PFSK-1 (cell line): ENCODE results near the gene LILRA6.

Experiments used
- FOXP2 ChIP-seq: optimal IDR thresholded peaks from 2 replicates; pipeline ENCODE3; 2011; ENCODE audit warnings: borderline replicate concordance, control low read depth, inconsistent platforms; ENCODE audit not compliant: insufficient read depth; ENCODE audit errors: extremely low read length, extremely low read depth
- POLR2AphosphoS5 ChIP-seq: IDR thresholded peaks from 2 replicates; pipeline ENCODE4 v1.6.1; 2012; ENCODE audit warnings: low read depth, mild to moderate bottlenecking, control low read depth, low read length, moderate library complexity
- SIN3A ChIP-seq: IDR thresholded peaks from 2 replicates; pipeline ENCODE4 v1.6.1; 2012; ENCODE audit warnings: mild to moderate bottlenecking, low read length, moderate library complexity, borderline replicate concordance; ENCODE audit not compliant: insufficient read depth
- TAF1 ChIP-seq: IDR thresholded peaks from 2 replicates; pipeline ENCODE4 v1.6.1; 2012; ENCODE audit warnings: low read length, control low read depth, borderline replicate concordance; ENCODE audit not compliant: insufficient read depth
- TF ChIP-seq, protein P1 (sequence below), 2 experiments: IDR thresholded peaks; 2 replicates each; pipeline versions ENCODE4 v1.6.1 to v1.8.0; 2011 to 2012; ENCODE audit warnings: low read depth in 2 of 2, low read length in 2 of 2, control low read depth in 1 of 2, inconsistent platforms in 1 of 2, mild to moderate bottlenecking in 1 of 2, moderate library complexity in 1 of 2; ENCODE audit not compliant: insufficient read depth in 1 of 2

The LILRA6 gene

DNA sequence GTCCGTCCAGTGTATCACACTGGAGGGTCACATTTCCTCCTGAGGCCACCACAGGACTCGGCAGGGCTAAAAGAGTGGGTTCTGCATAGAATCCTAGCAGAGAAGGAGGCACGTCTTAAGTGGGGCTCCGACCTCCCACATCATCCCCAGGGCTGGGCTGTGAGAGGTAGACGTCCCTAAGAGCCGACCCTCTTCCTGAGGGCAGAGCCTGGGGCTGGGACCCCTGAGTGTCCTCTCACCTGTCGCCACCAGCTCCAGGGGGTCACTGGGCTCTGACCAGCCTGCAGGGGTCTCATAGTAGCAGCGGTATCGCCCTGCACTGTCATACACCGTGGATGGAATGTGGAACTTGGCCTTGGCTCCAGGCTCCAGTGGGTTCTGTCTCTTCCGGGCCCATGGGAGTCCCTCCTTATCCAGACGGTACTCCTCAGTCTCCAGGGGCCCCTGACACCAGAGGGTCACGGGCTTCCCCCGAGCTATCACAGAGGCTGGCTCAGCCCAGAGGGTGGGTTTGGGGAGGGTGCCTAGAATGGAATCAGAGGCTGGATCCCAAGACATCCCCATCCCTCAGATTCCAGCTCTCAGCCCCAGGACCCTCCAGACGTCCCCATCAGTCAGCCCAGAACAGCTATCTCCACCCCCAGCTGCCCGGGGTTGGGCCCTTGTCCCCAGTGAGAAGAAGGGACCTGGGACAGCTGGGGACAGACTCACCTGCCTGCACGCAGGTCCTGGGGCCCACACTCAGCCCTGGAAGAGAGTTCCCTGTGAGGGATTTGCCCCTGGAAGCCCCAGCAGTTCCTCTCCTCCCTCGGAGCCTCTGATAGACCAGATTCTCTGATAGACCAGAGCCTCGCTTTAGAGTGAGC, 13.9 kb upstream of the LILRA6 start:
- TF ChIP-seq POLR2AphosphoS5 (no peak), SIN3A (no peak), FOXP2 (no peak), TAF1 (no peak)
- TF ChIP-seq, protein P1, sequence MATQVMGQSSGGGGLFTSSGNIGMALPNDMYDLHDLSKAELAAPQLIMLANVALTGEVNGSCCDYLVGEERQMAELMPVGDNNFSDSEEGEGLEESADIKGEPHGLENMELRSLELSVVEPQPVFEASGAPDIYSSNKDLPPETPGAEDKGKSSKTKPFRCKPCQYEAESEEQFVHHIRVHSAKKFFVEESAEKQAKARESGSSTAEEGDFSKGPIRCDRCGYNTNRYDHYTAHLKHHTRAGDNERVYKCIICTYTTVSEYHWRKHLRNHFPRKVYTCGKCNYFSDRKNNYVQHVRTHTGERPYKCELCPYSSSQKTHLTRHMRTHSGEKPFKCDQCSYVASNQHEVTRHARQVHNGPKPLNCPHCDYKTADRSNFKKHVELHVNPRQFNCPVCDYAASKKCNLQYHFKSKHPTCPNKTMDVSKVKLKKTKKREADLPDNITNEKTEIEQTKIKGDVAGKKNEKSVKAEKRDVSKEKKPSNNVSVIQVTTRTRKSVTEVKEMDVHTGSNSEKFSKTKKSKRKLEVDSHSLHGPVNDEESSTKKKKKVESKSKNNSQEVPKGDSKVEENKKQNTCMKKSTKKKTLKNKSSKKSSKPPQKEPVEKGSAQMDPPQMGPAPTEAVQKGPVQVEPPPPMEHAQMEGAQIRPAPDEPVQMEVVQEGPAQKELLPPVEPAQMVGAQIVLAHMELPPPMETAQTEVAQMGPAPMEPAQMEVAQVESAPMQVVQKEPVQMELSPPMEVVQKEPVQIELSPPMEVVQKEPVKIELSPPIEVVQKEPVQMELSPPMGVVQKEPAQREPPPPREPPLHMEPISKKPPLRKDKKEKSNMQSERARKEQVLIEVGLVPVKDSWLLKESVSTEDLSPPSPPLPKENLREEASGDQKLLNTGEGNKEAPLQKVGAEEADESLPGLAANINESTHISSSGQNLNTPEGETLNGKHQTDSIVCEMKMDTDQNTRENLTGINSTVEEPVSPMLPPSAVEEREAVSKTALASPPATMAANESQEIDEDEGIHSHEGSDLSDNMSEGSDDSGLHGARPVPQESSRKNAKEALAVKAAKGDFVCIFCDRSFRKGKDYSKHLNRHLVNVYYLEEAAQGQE (IDR thresholded peaks at IDR 0.05; ENCODE audit: insufficient read depth in 1 of 2, low read depth in 2 of 2, low read length in 2 of 2) = no peak

DNA sequence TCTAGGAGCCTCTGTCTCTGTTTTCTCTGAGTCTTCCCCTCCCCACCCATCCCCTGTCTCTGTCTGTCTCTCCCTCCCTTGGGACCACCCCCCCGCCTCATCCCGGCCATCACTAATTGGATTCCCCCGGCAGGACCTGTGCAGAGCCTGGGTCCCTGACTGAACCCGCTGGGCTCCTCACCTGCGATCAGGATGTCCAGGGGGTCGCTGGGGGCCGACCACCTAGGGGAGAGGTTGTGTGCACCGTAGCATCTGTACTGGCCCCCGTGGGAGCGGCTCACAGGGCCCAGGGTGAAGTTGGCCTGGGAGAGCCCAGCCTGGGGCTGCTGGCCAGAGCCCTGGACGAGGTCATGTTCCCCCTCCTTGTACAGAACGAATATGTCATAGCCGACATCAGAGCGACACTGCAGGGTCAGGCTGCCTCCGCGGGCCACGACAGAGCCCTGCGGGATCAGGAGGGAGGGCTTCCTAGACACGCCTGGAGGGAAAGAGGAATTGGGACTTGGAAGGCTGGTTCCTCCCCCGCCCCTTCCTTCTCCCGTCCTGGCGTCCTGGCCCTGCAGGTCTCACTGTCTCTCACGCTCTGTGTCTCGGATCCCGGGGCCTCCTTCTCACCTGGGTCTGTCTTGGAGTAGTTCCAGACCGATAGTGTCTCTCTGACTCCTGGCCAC, 12.7 kb upstream of the LILRA6 start:
- TF ChIP-seq FOXP2 (no peak), SIN3A (no peak), TAF1 (no peak), POLR2AphosphoS5 (no peak)
- TF ChIP-seq, protein P1 (IDR thresholded peaks at IDR 0.05; ENCODE audit: insufficient read depth in 1 of 2, low read depth in 2 of 2, low read length in 2 of 2) = no peak

DNA sequence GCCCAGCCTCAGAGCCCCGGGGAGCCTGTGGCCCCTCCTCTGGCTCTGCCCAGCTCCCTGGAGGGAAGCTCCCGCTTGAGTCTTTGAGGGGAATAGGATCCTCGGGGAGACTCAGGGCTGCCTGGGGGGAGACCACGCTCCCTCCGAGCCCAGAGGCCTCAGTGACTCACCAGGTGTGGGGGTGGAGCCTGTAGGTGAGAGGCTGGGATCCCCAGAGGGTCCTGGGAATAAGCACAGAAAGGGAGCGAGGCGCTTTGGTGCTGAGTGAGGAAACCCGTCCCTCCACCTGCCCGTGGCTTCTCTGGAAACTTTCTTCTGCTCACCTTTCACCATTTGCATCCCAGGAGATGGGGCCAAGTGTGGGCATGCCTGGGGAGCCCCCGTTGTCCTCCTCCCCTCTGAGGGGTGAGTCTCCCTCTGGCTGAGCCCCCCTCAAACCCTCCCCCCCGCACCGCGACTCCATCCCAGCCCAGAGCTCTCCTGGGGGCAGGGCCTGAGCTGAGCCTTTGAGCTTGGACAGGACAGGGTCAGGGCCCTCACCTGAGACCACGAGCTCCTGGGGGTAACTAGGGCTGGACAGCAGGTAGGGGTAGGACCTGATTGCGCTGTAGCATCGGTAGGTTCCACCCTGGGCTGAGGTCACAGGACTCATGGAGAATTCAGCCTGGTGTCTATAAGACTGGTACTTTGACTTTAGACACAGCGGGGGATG, 11.8 kb upstream of the LILRA6 start:
- no peak for TF ChIP-seq POLR2AphosphoS5
- TF ChIP-seq, protein P1 (IDR thresholded peaks at IDR 0.05; ENCODE audit: insufficient read depth in 1 of 2, low read depth in 2 of 2, low read length in 2 of 2) = no peak
- TF ChIP-seq SIN3A = no peak
- no peak for TF ChIP-seq FOXP2
- TF ChIP-seq TAF1 = no peak

DNA sequence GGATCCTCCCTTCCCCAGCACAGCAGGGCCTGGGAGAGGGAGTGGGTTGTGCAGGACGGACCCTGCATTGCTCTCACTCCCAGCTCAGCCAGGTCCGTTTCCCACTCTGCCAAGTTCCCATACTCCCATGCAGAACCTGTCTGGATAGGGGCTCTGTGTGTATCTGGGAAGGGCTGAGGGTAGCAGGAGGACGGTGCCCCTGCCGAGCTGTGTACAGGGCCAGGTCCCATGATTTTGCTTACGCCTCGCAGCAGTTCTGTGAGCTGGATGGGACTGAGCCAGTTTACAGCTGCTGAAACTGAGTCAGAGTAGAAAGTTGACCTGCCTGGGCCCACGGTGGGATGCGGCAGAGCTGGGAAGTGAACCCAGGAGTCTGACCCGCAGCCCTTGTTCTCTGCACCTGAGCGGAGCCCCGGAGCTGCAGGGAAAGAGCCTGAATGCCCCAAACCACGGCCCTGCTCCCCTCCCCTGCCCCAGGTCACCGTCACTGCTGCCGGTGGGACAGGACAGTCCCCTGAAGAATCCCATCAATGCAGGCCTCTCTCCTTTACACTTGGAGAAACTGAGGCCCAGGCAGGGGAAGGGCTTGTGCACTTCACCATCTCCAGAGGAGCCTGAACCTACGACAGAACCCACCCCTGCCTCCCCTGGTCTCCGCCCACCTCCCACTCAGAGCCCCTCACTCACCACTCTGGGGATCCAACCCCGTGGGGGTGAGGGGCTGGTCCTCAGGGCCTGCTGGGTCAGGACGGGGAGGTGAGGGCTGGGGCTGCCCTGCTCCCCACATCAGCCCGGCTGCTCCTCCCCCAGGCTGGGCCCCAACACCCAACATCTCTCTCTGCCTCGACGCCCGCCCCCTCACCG, 11.0 kb upstream of the LILRA6 start:
- no peak for TF ChIP-seq TAF1
- TF ChIP-seq POLR2AphosphoS5 = no peak
- TF ChIP-seq FOXP2 = no peak
- TF ChIP-seq, protein P1 (IDR thresholded peaks at IDR 0.05; ENCODE audit: insufficient read depth in 1 of 2, low read depth in 2 of 2, low read length in 2 of 2) = no peak
- no peak for TF ChIP-seq SIN3A
